CD1c-positive myeloid dendritic cell (primary cell): ENCODE data around the gene ADAM17.
"Not testable (repeated sequence)": the region's sequence is repeated elsewhere in the genome, so short reads cannot be mapped to it uniquely, and the experiment has no call there.

Experiments used
- DNase-seq: peaks from one replicate; pipeline ENCODE4 v3.0.0-alpha.2; 2016; ENCODE audit errors: extremely low spot score

ADAM17 gene

DNA sequence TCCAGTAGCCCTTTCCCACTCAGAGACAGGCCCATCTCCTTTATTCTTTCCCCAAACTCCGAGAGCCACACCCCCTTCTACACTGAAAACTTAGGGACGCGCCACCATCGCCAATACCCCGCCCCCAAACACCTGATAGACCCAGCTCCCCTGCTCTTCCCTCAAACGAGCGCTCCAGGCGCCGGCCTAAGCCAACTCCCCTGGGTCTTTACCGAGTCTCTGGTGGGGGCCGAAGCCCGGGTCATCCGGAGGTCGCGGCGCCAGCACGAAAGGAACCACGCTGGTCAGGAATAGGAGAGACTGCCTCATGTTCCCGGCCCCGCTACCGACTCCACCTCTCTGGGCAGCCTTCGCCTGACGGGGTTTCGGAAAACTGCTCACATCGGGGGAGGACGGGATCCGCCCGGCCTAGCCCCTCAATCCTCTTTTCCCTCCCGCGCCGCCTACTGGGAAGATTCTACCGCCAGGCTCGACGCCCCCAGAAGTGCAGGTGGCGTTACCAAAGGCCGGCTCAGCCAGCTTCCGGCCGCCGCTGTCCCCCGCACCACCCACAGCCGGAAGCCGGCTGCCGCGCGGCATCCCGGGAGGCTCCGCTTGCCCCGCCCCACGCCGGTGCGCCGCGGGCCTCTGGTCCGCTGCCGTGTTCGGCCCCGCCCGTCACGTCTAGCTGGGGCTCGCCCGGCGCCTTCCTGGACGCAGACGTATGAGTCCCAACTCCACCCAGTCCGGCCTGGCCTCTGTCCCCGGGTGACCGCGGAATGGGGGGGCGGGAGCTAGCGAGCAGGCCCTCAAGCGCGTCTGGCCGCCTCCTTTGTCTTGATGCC, at the start of gene ADAM17:
ADAM17 (minus strand) TSS at position 534 of the 824 bp plus-strand sequence; CDS start at position 309, 225 bp downstream.
- peak; percentile 98 for DNase-seq

DNA sequence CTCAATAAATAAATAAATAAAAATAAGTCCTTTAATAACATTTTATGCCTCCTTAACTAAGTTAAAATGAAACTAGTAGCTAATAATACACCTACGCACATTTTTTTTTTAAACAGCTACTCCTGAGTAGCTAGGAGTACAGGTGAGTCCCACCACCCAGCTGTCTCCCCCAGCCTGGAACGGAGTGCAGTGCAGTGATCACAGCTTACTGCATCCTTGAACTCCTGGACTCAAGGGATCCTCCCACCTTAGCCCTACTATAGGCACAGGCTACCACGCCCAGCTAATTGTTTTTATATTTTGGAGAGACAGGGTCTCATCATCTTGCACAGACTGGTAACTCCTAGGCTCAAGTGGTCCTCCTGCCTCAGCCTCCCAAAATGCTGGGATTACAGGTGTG, 46.8 kb upstream of the ADAM17 start:
- DNase-seq, result no peak

DNA sequence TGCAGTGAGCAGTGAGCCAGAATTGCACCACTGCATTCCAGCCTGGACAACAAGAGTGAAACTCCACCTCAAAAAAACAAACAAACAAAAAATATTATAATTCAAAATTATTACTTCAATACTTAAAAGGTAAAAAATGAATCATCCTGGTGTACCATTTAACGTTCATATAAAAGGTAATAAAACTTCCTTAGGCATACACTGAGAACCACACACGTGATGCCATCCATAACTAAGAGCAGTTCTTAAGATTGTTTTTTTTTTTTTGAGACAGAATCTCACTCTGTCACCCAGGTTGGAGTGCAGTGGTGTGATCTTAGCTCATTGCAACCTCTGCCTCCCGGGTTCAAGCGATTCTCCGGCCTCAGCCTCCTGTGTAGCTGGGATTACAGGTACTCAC, 45.8 kb upstream of the ADAM17 start:
- DNase-seq, result no peak

DNA sequence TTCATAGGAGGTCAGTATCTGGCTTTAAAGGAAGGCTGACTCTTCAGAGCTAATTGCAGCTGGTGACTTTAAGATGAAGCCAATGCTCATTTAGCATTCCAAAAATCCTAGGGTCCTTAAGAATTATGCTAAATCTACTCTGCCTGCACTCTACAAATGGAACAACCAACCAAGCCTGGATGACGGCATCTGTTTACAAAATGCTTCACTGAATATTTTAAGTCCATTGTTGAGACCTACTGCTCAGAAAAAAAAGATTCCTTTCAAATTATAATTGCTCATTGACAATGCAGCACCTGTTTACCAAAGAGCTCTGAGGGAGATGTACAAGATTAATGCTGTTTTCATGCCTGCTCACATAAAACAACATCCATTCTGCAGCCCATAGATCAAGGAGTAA, 43.8 kb upstream of the ADAM17 start:
- no peak for DNase-seq

DNA sequence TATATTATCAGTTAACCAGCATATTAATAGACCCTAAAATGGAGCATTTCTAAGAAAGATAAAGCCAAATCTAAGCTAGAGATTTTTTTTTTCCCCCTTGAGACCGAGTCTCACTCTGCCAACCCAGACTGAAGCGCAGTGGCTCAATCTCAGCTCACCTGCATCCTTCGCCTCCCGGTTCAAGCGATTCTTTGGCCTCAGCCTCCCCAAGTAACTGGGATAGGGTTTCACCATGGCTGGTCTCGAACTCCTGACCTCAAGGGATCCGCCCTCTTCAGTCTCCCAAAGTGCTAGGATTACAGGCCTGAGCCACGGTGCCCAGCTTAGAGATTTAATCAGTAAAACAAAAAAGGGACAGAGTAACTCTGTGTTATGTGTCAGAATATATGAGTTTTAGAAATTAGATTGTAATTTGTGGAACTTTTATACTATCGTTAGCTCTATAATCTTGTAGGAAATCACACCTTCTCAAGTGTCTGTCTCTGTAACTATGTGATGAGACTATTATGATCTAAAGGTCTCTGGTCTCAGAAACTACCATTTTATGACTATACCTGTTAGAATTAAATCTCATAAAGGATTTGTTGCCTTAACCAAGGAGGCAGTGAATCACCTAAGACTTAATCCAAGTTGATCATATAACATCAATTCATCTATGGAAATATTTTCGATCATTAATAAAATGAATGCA, 41.1 kb upstream of the ADAM17 start:
- no peak for DNase-seq

DNA sequence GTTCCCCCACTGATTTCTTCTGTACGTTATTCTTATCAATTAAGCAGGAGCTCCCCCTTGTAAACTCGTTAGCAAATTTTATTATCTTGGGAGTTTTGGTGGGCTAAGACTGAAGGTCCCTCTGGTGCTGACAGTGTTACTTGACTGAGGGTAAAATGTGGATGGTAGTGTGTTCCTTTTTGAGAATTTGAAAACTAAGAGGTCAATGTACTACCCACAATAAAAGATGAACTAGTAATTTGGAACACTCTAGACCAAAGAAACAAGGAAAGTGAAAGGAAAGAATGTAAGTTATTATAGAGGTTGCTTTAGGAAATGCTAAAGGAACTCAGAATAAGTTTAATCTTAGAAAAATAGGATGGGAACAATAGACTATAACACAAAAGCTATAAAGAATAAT, 40.1 kb upstream of the ADAM17 start:
- no peak for DNase-seq

DNA sequence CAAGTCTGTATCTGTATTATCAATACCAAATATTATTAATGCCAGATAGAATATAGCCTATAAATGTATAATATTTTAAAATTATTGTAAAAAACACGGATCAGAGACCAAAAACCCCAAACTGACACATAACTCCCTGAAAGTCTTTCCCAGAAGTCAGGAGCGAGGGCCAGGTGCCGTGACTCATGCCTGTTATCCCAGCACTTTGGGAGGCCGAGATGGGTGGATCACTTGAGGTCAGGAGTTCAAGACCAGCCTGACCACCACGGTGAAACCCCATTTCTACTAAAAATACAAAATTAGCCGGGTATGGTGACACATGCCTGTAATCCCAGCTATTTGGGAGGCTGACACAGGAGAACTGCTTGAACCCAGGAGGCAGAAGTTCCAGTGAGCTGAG, 39.6 kb upstream of the ADAM17 start:
- DNase-seq, result not testable (repeated sequence)

DNA sequence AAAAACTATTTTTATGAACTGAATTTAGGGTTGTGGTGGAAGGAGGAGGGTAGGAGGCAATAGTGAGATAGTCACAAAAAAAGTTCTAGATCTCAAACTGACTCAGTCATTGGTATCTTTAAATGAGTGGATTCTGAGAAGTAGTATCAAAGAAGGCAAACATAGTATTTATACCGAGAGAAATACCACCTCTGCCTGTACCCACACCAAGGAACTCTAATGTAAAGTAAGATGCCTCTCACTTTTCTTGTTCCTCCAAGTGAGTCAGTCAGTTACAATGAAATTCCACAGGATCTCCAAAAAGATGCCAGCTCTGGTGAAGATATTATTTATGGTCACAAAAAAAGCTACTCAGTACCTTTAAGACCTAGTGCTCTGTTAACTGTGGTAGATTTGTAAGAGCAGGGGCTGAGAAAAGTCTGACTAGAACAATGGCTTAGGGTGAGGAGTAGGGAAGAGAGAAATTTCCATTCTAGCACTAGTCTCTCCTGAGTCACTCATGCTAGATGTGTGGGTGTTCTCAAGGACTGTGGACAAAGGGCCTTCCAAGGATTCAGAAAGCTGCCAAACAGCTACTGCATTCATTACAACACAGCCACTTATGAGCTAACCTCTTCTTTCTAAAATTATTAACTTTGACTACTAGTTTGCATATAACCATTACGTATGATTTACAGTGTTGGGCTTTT, 38.9 kb upstream of the ADAM17 start:
- peak; percentile 86 for DNase-seq

DNA sequence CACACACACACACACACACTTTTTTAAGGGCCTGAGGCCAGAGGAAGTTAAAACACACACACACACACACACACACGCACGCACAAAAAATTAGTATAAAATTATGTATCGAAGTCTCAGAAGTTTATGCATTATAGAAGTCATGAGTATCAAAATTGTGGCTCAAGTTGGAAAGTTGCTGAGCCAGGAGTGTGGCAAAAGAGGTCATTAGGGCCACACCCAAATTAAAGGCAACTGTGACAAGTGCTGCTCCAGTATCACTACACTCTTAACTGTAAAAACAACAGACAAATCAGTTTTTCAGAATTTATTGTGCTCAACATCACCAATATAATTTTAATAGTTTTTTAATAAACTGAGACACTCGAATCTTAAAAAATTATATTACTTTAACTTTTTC, 38.3 kb upstream of the ADAM17 start:
- DNase-seq, result peak; percentile 26

DNA sequence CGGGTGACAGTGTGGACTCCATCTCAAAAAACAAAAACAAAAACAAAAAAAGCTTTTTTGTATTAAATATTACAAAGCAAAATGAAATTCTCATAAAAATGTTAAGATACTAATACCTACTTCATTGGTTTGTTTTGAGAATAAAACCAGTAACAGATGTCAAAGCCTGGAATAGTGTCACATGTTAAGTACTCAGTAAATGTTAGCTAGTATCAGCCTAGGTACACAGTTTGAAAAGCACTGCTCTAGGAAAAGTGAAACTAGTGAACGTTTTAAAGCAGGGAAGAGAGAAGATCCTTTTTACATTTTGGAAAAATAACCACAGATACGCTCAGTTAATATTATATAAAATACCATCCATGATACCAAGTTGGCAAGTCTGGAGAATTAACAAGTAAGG, 37.1 kb upstream of the ADAM17 start:
- no peak for DNase-seq

DNA sequence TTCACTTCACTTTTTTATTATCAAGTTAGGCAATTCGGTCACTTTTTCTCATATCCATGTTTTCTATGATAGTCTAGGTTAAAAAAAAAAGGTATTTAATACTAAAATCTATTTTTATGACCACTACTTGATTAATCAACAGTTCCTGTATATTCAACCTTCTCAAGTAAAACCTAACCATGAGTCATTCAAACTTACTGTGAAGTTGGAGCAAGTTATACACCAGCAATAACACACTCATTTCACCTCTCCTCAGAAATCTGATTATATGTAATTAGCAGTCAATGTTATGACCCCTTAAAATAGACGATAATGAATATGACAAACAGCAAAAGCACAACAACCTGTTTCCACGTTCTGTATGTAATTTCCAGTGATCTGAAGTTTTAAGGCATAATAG, 35.0 kb upstream of the ADAM17 start:
- no peak for DNase-seq

DNA sequence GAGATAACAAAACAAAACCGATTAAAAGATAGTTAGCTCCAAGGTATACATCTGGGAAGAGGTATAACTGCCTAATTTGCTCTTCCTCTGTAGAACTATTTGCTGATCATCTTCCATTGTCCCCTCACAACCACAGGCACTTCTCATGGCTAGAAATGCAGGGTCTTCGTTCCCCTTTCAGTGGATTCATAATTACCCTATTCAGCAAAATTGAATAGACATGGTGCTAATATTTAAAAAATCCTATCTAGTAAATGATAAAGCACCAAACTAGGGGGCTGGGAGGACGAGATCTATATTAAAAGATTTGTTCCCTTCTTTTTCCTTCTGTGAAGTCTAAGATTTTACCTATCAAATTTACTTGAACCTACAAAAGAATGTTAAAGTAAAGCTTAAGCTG, 30.8 kb upstream of the ADAM17 start:
- no peak for DNase-seq

DNA sequence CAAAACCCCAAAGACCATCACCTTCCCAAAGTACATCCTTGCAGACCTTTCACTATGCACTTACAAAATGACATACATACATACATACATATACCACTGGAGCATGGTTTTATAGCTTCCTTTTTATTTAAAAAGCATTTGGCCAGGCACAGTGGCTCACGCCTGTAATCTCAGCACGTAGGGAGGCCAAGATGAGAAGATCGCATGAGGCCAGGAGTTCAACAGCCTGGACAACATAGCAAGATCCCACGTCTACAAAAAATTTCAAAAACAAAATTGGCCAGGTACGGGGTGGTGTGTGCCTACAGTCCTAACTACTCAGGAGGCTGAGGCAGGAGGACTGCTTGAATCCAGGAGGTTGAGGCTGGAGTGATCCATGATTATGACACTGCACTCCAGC, 29.9 kb upstream of the ADAM17 start:
- no peak for DNase-seq

DNA sequence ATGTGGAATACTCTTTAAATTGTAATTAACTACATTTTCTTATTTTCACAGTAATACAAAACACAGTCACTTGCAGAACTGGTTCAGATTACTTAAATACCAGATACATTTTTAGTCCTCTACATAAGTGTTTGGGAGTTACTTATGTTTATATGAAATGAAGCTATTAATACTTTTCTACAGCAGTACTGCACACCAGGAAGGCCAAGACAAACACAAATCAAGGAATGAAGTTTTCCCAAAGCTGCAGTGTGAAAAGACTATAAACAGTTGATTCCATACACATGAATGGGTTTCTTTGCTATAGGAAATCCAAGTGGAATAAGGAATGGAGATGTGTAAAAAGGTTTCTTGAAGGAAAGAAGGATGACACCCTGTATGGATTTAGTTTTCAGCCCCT, 29.3 kb upstream of the ADAM17 start:
- not testable (repeated sequence) for DNase-seq

DNA sequence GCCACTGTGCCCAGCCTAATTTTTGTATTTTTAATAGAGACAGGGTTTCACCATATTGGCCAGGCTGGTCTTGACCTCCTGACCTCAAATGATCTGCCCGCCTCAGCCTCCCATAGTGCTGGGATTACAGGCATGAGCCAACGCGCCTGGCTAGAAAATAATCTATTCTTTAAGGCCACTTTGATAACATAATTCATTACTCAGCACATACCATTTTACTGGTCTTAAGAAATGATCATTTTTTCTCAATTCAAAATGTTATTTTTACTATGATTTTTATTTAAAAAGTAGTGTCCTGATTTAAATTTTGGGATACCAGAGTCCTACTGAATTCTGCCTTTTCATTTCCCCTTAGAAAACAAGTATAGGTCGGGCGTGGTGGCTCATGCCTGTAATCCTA, 27.0 kb upstream of the ADAM17 start:
- DNase-seq, result no peak

DNA sequence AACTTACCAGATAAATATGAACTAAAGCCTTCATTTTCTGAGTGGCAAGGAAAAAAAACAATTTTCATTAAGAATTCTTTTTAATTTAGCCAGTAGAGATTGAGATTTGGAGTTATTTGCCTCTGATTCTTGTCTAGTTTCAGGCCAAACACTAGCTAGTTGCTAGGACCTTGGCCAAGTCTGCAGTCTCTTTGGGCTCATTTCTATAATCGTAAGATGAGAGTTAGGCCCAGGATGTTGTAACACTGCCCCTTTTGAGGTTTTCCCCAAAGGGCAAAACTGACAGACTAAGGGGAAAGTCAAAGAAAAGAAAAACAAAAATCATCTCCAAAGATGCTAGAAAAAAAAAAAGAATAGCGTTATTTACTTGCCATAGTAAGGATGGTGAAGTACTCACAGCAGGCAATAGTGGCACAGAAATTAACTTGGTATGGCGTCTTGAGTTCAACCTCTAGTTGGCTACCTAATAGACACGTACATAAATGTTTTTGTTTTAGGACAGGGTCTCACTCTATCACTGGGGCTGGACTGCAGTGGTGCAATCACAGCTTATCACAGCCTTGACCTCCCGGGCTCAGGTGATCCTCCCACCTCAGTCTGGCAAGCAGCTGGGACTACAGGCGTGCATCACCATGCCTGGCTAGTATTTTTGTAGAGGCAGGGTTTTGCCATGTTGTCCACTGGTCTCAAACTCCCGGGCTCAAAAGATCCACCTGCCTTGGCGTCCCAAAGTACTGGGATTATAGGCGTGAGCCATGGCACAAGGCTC, 23.0 kb upstream of the ADAM17 start:
- DNase-seq, result no peak

DNA sequence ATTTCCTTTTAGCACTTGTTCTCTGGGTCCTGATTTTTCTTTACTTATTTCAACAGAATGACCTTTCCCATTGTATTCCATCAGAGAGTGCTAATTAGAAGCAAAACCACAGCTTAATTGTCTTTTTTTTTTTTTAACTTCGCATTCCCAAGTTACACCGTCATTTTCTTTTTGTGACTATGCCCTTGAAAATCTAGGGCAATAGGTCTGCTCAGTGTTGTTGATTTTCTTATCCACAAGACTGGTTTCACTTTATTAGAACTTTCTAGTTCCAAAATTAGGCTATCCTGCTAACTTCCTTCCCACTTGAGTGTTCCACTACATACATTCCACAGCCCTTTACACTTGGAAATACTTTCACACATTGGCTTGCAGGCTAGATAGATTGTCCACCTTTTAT, 18.7 kb upstream of the ADAM17 start:
- no peak for DNase-seq

DNA sequence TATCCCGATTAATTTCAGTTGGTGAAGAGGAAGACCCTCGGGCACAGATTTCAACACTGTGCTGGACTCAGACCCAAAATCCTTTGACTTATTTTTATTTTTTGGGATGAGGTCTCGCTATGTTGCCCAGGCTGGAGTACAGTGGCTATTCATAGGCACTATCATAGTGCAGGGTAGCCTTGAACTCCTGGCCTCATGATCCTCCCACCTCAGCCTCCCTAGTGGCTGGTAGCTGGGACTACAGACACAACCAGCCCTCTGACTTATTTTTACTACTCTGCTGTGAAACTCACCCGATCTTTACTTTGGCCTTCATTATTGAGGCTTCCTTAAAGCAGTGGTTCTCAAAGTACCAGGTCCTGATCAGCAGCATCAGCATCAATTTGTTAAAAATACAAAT, 18.2 kb upstream of the ADAM17 start:
- no peak for DNase-seq

DNA sequence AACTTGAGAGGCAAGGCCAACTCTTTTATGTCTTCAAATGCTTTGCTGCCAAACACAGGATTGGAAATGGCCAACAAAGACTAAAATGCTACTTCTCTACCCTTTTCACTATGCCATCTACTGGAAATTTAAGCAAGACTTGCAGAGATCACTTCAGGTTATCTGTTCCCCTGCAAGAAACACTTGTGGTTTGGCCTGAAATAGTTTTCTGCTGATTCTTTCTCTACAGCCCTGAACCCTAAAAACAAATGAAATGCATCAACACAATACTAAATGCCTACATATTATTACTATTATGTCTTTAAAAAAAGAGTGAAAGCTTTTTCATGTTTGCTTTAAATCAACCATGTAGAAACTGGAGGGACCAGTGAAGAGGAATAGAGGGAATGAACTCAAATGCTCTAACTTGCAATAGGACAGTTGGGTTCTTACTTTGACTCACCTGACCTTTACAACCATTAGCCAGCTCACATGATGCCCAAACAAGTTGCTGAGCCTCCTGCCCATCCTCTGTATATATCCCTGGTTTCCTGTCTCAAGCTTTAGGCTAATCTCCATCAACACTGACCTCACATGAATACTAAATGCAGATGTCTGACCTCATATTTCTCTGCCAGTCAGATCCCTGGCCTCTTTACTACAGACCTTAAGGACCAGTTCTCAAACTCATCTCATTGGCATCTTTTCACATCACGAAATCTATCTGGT, 17.5 kb upstream of the ADAM17 start:
- DNase-seq, result no peak

DNA sequence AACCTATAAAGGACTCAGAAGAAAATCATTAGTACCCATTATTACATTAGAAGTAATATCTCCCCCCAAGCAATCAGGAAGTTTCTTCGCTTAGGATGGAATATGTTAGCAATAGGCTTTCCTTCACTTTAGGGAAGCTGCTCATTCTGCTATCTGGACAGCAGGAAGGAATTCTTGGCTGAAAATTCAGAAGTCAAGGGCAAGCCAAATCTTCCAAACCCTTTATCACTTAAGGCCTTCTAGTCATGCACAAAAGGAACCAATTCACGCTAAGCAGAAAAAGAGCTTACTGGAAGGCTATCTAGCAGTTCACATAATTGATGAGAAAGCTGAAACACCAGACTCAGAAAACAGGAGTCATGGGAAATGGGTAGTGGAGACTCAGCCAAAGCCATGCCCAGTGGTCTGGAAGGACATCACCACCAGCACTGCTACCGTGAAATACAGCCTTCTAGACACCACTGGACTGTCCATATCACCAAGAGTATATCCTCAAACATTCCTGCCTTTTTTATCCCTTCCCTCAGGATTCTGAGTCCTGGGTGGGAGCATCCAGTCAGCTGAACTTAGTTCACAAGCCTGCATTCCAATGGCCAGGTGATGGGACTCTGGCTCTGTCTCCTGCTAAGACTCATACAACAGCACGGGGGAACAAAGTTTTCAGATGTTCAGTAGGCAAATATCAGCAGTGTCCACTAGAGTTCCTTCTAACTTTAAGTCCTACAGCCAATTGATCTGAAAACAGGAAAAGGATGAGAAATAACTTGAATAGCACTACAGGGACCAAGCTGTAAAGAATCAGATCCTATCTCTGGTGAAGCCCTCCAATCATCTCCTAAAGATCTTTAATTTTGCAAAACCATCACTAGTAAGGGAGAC, 14.8 kb upstream of the ADAM17 start:
- no peak for DNase-seq
